GM12878 (cell line): Measurements from ENCODE around the gene IDH3G. TPM values are rescaled to one million over a fixed set of nuclear protein-coding genes. Genes with fewer than 3 reads are reported as not detected.

Experiments used
- ATAC-seq: fragments of 200-7000 bp; cut with Tn5 transposase; 3 replicates; pipeline ENCODE4 v1.9.1; 2020; ENCODE audit warnings: mild to moderate bottlenecking, moderate library complexity
- BruUV-seq: library from RNA; stranded (reverse); fragments of 400-500 nt; replicated peaks from 2 replicates; lab custom pipeline; 2021; lab: Mats Ljungman, UMichigan
- CTCF ChIA-PET: fragments of 300-600 bp; sonication (Branson Sonifier 250); formaldehyde crosslinking; extraction: SDS; loops from one replicate; lab custom pipeline; 2021; ENCODE audit warnings: inconsistent platforms; lab: Yijun Ruan, JAX
- POLR2A ChIA-PET: fragments of 350-600 bp; formaldehyde crosslinking; extraction: SDS; loops from one replicate; lab custom pipeline; 2021; ENCODE audit warnings: inconsistent platforms; lab: Charles Lee
- RAD21 ChIA-PET: fragments of 300-600 bp; sonication (Branson Sonifier 250); formaldehyde crosslinking; loops from one replicate; lab custom pipeline; 2023; ENCODE audit warnings: antibody characterized with exemption; ENCODE audit not compliant: unreplicated experiment; lab: Charles Lee
- SMC1A ChIA-PET: fragments of 300-600 bp; sonication (Branson Sonifier 250); formaldehyde crosslinking; loops from one replicate; lab custom pipeline; 2023; ENCODE audit not compliant: unreplicated experiment, uncharacterized antibody; lab: Charles Lee
- DNase-seq: peaks from one replicate; pipeline ENCODE4 v3.0.0-alpha.2; 2011; ENCODE audit warnings: low read depth, low spot score
- FAIRE-seq: peaks from 3 replicates; lab custom pipeline; 2011; peaks lifted over from hg19 to GRCh38; lab: Jason Lieb, UNC
- H2AFZ ChIP-seq: 2 replicates; pipeline ENCODE4 v1.6.0; 2011; ENCODE audit warnings: low read depth, low read length, control low read depth; ENCODE audit not compliant: control insufficient read depth
- H3K27ac ChIP-seq: 2 replicates; pipeline ENCODE4 v1.5.1; 2011; ENCODE audit warnings: control low read depth; ENCODE audit not compliant: control insufficient read depth, insufficient read depth
- H3K27me3 ChIP-seq, 2 experiments: replicated peaks in 1 of 2; 2 replicates each; pipeline versions ENCODE4 v1.6.0 to v1.6.1; 2011; ENCODE audit warnings: low read length in 1 of 2; ENCODE audit not compliant: control insufficient read depth in 2 of 2, insufficient read depth in 2 of 2
- H3K36me3 ChIP-seq, 2 experiments: 2 replicates each; pipeline ENCODE4 v1.5.1; 2011; ENCODE audit warnings: low read length in 1 of 2; ENCODE audit not compliant: control insufficient read depth in 2 of 2, insufficient read depth in 2 of 2
- H3K4me1 ChIP-seq: 2 replicates; pipeline ENCODE4 v1.6.1; 2011; ENCODE audit warnings: mild to moderate bottlenecking, low read length, moderate library complexity, mixed read lengths; ENCODE audit not compliant: control insufficient read depth, insufficient read depth
- H3K4me2 ChIP-seq: 2 replicates; pipeline ENCODE4 v1.6.0; 2011; ENCODE audit warnings: control low read depth; ENCODE audit not compliant: control insufficient read depth, insufficient read depth
- H3K4me3 ChIP-seq: fragments of 200-600 bp; sonication (generic); 2 replicates; pipeline ENCODE4 v1.5.1; 2016
- H3K79me2 ChIP-seq: 2 replicates; pipeline ENCODE4 v1.6.0; 2011; ENCODE audit warnings: low read length; ENCODE audit not compliant: control insufficient read depth, insufficient read depth
- H3K9ac ChIP-seq: 2 replicates; pipeline ENCODE4 v1.8.0; 2011; ENCODE audit warnings: low read length, control low read depth, mixed read lengths; ENCODE audit not compliant: control insufficient read depth, insufficient read depth
- H3K9me3 ChIP-seq: replicated peaks from 3 replicates; pipeline ENCODE4 v1.5.1; 2011; ENCODE audit warnings: mild to moderate bottlenecking, low read length; ENCODE audit not compliant: control insufficient read depth, insufficient read depth
- H4K20me1 ChIP-seq: 2 replicates; pipeline ENCODE4 v1.6.0; 2011; ENCODE audit not compliant: control insufficient read depth, insufficient read depth
- ATF7 ChIP-seq: fragments of 450-650 bp; IDR thresholded peaks from 2 replicates; pipeline ENCODE4 v1.6.1; 2016; ENCODE audit warnings: low read depth, mild to moderate bottlenecking
- CREB1 ChIP-seq: IDR thresholded peaks from 2 replicates; pipeline ENCODE4 v1.6.1; 2012; ENCODE audit warnings: low read depth, mild to moderate bottlenecking, inconsistent platforms
- DPF2 ChIP-seq: fragments of 450-650 bp; IDR thresholded peaks from 2 replicates; pipeline ENCODE4 v1.6.1; 2017; ENCODE audit warnings: mild to moderate bottlenecking
- FOXM1 ChIP-seq: IDR thresholded peaks from 2 replicates; pipeline ENCODE4 v1.6.1; 2012; ENCODE audit warnings: low read depth, mild to moderate bottlenecking, inconsistent platforms, low read length, moderate library complexity
- HCFC1 ChIP-seq: fragments of 150-350 bp; IDR thresholded peaks from 2 replicates; pipeline ENCODE4 v1.6.1; 2014; ENCODE audit warnings: low read length
- JUND ChIP-seq: IDR thresholded peaks from 2 replicates; pipeline ENCODE4 v1.6.1; 2012; ENCODE audit warnings: low read depth, mild to moderate bottlenecking, low read length, improper control_type of control experiment, moderate library complexity
- KAT2A ChIP-seq: conservative IDR thresholded peaks from 2 replicates; pipeline ENCODE4 v1.6.1; 2011; ENCODE audit warnings: low read depth, low read length; ENCODE audit not compliant: control insufficient read depth
- NFYB ChIP-seq: IDR thresholded peaks from 2 replicates; pipeline ENCODE4 v1.6.1; 2011; ENCODE audit warnings: low read depth, mild to moderate bottlenecking, low read length, improper control_type of control experiment, moderate library complexity; ENCODE audit not compliant: insufficient read depth
- PAX8 ChIP-seq: fragments of 450-650 bp; IDR thresholded peaks from 2 replicates; pipeline ENCODE4 v1.6.1; 2017; ENCODE audit warnings: mild to moderate bottlenecking, moderate library complexity
- SRF ChIP-seq, 2 experiments: IDR thresholded peaks; 2 replicates each; pipeline ENCODE4 v1.6.1; 2011; ENCODE audit warnings: low read depth in 2 of 2, low read length in 2 of 2, mild to moderate bottlenecking in 1 of 2, moderate library complexity in 1 of 2
- SUPT20H ChIP-seq: IDR thresholded peaks from 2 replicates; pipeline ENCODE4 v1.6.1; 2011; ENCODE audit warnings: low read depth, mild to moderate bottlenecking, low read length, moderate library complexity, borderline replicate concordance; ENCODE audit not compliant: control insufficient read depth
- ZBTB4 ChIP-seq: fragments of 450-650 bp; formaldehyde crosslinking; IDR thresholded peaks from 2 replicates; pipeline ENCODE4 v1.4.0; 2022; ENCODE audit warnings: mild to moderate bottlenecking, moderate library complexity
- ZBTB40 ChIP-seq: fragments of 450-650 bp; IDR thresholded peaks from 2 replicates; pipeline ENCODE4 v1.6.1; 2016; ENCODE audit warnings: mild to moderate bottlenecking, moderate library complexity, borderline replicate concordance
- ZNF207 ChIP-seq: fragments of 450-650 bp; IDR thresholded peaks from 2 replicates; pipeline ENCODE4 v1.6.1; 2014; ENCODE audit warnings: antibody characterized with exemption, mild to moderate bottlenecking, borderline replicate concordance
- WGBS: methylation state at CpG from one replicate; pipeline ENCODE4 v1.1.6; 2016; ENCODE audit warnings: low lambda C conversion rate; ENCODE audit not compliant: insufficient replicate concordance, insufficient coverage; ENCODE audit errors: missing lambda C conversion rate; 5-methylcytosine and 5-hydroxymethylcytosine counted together
- in situ Hi-C: fragments of 300-500 bp; cut with MboI; formaldehyde crosslinking; loops from 9 replicates; pipeline ENCODE4 v1.14.3; 2018; ENCODE audit warnings: mixed read lengths
- intact Hi-C: fragments of 100-400 bp; cut with micrococcal nuclease; formaldehyde crosslinking; loops from one replicate; pipeline ENCODE4 v1.14.2; 2022; ENCODE audit not compliant: unreplicated experiment
- polyA plus RNA-seq, 11 experiments: library from polyadenylated mRNA; depleted of rRNA in 4 of 11; unstranded in 6 of 11; stranded (reverse) in 5 of 11; fragments of >200 nt; fragmentation: Nextera tagmentation in 4 of 11; fragmentation: Illumina TruSeq in 1 of 11; extraction: Ambion mirVana in 4 of 11; extraction: Trizol in 1 of 11; gene quantifications; 1 replicate in 1 of 11; 2 replicates in 10 of 11; pipeline versions ENCODE4 v1.2.1 to v1.2.3, GENCODE V29; 2011 to 2016; ENCODE audit warnings: inconsistent platforms in 2 of 11, missing spikeins in 2 of 11, low read depth in 1 of 11
- total RNA-seq, 4 experiments: library from RNA; depleted of rRNA in 3 of 4; stranded (reverse); fragments of >200 nt in 3 of 4; fragmentation: Illumina TruSeq in 1 of 4; extraction: Trizol in 1 of 4; gene quantifications; 2 replicates each; pipeline versions ENCODE4 v1.2.1 to v1.2.3, GENCODE V29; 2013 to 2021

IDH3G gene
- total and polyA plus RNA-seq, 10 of the 15 experiments (the other 5 are each of a cell fraction or from before 2014, with no cell fraction given), result 26.3 to 102 (median 66.6) TPM

GRCh38 chrX:153780678-153781427 is 13.3 kb downstream of the IDH3G start, which contains the start of gene SRPK3:
SRPK3 (plus strand) TSS chrX:153781041; CDS start chrX:153781087, 46 bp downstream.
- in situ Hi-C loops, result loop anchor here (10.0 kb wide), 1 partner anchor 46 kb away; no protein-coding TSS in a partner anchor
- TF ChIP-seq KAT2A, result no peak
- no peak for TF ChIP-seq HCFC1
- TF ChIP-seq ZBTB40, result no peak
- no peak for TF ChIP-seq ZNF207
- no peak for TF ChIP-seq CREB1
- no peak for TF ChIP-seq DPF2
- TF ChIP-seq PAX8, result no peak
- TF ChIP-seq SRF (IDR thresholded peaks at IDR 0.05; ENCODE audit: low read depth in 2 of 2, low read length in 2 of 2), result no peak
- no peak for TF ChIP-seq SUPT20H
- TF ChIP-seq ZBTB4 (CRISPR knock-in tag), result no peak
- no peak for TF ChIP-seq JUND
- no peak for TF ChIP-seq NFYB
- no peak for TF ChIP-seq FOXM1
- TF ChIP-seq ATF7, result no peak
- H3K27me3 ChIP-seq, result no peaks in the 10 kb centered on the region
- no peak within 1 kb of the TSS for H3K9ac ChIP-seq
- H3K79me2 ChIP-seq, result no peaks in the 10 kb centered on the region
- no peaks in the 10 kb centered on the region for H4K20me1 ChIP-seq
- no peaks in the 10 kb centered on the region; a peak in 1 of 4 replicates for H3K36me3 ChIP-seq
- BruUV-seq, result no TSS peak
- ChIA-PET CTCF (no interaction called here), SMC1A (no interaction called here), POLR2A (interaction anchor here (0.7 kb wide), 1 partner anchor 260 kb away, joined by 3 read pairs; no protein-coding TSS in a partner anchor), RAD21 (no interaction called here)
- intact Hi-C loops, result no loop called here
- H3K4me3 ChIP-seq, result no peak within 1 kb of the TSS
- H3K4me1 ChIP-seq, result no peaks in the 10 kb centered on the region
- DNase-seq (no peak), FAIRE-seq (no peak), ATAC-seq (peak; percentile 17; the same call in 2 of the 3 replicates)
- no peaks in the 10 kb centered on the region; the same call in 2 of the 3 replicates for H3K9me3 ChIP-seq
- WGBS, result 44% methylated on average over 43 of the region's 52 CpGs
- H2AFZ ChIP-seq, result no peak within 1 kb of the TSS
- no peak within 1 kb of the TSS for H3K27ac ChIP-seq
- no peak within 1 kb of the TSS for H3K4me2 ChIP-seq
